ENCODE results near the gene USP22.

DNA sequence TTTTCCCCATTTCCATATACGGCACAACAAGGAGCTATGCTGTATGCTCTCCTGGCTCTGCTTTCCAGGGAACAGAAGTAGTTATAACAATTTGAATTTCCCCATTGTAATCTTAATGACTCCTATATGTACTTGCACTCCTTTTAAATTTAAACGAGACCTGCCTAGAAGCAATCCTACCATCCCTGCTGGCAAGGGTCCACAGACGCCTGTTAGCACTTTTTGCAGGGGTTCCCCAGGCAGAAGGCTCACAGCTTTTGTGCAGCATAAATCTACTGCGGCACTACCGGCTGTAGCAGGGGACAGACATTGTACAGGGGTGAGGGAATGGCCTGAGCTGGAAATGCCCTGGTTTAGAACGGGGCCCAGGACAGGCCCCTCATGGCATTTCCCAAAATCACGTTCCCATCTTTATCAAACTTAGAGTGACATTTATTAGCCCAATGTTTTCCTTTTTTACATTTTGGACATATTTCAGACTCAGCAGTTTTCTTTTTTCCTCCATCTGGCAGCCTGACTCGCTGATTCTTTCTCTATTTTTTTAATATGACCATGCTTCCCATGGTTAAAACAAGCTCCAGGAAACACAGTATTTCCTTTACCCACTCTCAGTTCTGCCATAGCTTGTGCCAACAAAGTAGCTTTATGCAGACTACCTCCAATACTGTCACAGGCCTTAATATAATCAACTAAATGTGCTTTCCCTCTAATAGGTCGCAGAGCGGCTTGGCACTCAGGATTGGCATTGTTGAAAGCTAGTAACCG, 35.4 kb upstream of the USP22 start:
- TF ChIP-seq CTCF (IDR thresholded peaks at IDR 0.05 in 4 of 5, conservative IDR thresholded peaks at IDR 0.05 in 1 of 5) (no peak), POLR2A (IDR thresholded peaks at IDR 0.05) (no peak)

Data from gastrocnemius medialis (tissue), 4 donors.